SJCRH30 (cell line): Measurements from ENCODE around the gene ABCA13. TPM values are rescaled to one million over a fixed set of nuclear protein-coding genes. Genes with fewer than 3 reads are reported as not detected.

ENCODE experiments used
- DNase-seq, 2 experiments: peaks; one replicate each; pipeline ENCODE4 v3.0.0-alpha.2; 2015 to 2020
- H3K27ac ChIP-seq: fragments of 250-450 bp; sonication (Bioruptor Pico); 2 replicates; pipeline ENCODE4 v1.5.1; 2020; ENCODE audit warnings: mild to moderate bottlenecking, moderate library complexity
- H3K27me3 ChIP-seq: fragments of 250-450 bp; sonication (Bioruptor Pico); 2 replicates; pipeline ENCODE4 v1.5.1; 2020; ENCODE audit warnings: mild to moderate bottlenecking, moderate library complexity
- H3K36me3 ChIP-seq: fragments of 250-450 bp; sonication (Bioruptor Pico); 2 replicates; pipeline ENCODE4 v1.5.1; 2020; ENCODE audit warnings: mild to moderate bottlenecking, moderate library complexity
- H3K4me1 ChIP-seq: fragments of 250-450 bp; sonication (Bioruptor Pico); 2 replicates; pipeline ENCODE4 v1.5.1; 2020; ENCODE audit warnings: mild to moderate bottlenecking, moderate library complexity
- H3K4me3 ChIP-seq: fragments of 250-450 bp; sonication (Bioruptor Pico); 2 replicates; pipeline ENCODE4 v1.5.1; 2020; ENCODE audit warnings: mild to moderate bottlenecking, moderate library complexity
- H3K9me3 ChIP-seq: fragments of 250-450 bp; sonication (Bioruptor Pico); replicated peaks from 2 replicates; pipeline ENCODE4 v1.5.1; 2020; ENCODE audit warnings: mild to moderate bottlenecking, moderate library complexity
- total RNA-seq: library from RNA; depleted of rRNA; stranded (reverse); fragments of >200 nt; shearing (Covaris generic); gene quantifications from 2 replicates; pipeline ENCODE4 v1.2.3, GENCODE V29; 2014

The ABCA13 gene
- total RNA-seq, 1 experiment from 2014 or later = not detected

GRCh38 chr7:48154792-48155413 lies 16.4 kb upstream of the ABCA13 start:
- DNase-seq = peak; percentile 32 to 57
- Histone ChIP-seq H3K36me3 (no peaks in the 10 kb centered on the region), H3K27ac (no peak overlapping the region), H3K4me3 (no peak overlapping the region), H3K4me1 (no peaks in the 10 kb centered on the region), H3K27me3 (peaks cover 16% of the 10 kb centered on the region), H3K9me3 (no peaks in the 10 kb centered on the region)

DNA sequence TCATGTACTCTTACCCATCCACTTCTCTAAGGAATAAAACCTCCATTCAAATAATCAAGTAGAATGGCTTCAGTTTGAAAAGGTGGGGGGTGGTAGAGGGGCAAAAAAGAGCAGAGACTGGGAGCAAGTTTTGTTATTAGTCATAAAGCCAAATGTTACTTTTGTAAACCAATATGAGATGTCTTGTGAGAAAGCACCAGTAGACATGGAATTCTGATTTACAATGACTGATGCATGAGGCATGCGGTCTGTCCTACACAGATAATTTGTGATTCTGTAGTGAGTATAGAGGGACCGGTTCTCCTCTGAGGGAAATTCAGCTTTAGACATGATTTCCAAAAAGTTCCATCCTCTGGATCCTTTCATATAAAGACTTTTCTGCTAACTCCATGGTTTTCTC lies 12.9 kb upstream of the ABCA13 start:
- Histone ChIP-seq H3K27me3 (peaks cover 16% of the 10 kb centered on the region), H3K27ac (no peak overlapping the region), H3K4me1 (no peaks in the 10 kb centered on the region), H3K4me3 (no peak overlapping the region), H3K36me3 (no peaks in the 10 kb centered on the region), H3K9me3 (no peaks in the 10 kb centered on the region)
- no peak for DNase-seq

GRCh38 chr7:48161407-48162125 lies 9.7 kb upstream of the ABCA13 start:
- Histone ChIP-seq H3K27ac (no peak overlapping the region), H3K27me3 (peaks cover 16% of the 10 kb centered on the region), H3K4me1 (no peaks in the 10 kb centered on the region), H3K4me3 (no peak overlapping the region), H3K9me3 (no peaks in the 10 kb centered on the region), H3K36me3 (no peaks in the 10 kb centered on the region)
- DNase-seq = no peak

GRCh38 chr7:48165157-48165556 lies 6.1 kb upstream of the ABCA13 start:
- no peaks in the 10 kb centered on the region for H3K4me1 ChIP-seq
- no peaks in the 10 kb centered on the region; the same call in 1 of the 2 replicates for H3K9me3 ChIP-seq
- H3K27me3 ChIP-seq = no peaks in the 10 kb centered on the region; the same call in 1 of the 2 replicates
- H3K27ac ChIP-seq = no peak overlapping the region
- no peak overlapping the region for H3K4me3 ChIP-seq
- no peak for DNase-seq
- H3K36me3 ChIP-seq = no peaks in the 10 kb centered on the region

GRCh38 chr7:48168159-48168558 lies 3.1 kb upstream of the ABCA13 start:
- no peaks in the 10 kb centered on the region for H3K36me3 ChIP-seq
- no peaks in the 10 kb centered on the region for H3K4me1 ChIP-seq
- H3K27me3 ChIP-seq = no peaks in the 10 kb centered on the region
- no peaks in the 10 kb centered on the region; the same call in 1 of the 2 replicates for H3K9me3 ChIP-seq
- no peak for DNase-seq
- H3K4me3 ChIP-seq = no peak overlapping the region
- H3K27ac ChIP-seq = no peak overlapping the region

DNA sequence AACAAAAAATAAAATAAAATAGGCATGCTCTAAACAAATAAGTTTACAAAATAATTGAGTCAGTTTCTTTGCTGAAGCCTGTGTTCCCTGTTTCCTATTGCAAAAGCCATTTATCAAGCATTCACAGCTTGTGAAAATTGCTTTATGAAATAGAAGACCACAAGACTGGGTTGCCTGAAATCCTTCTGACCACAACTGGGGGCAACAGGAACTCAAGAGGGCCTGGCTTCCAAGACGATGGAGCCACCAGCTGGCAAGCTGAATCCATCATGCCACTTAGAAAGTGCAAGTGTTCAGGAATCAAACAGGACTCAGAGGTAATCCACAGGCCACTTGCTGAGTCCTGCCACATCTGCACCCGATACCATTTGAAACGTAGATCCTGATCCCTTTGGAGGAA lies 752 bp upstream of the ABCA13 start:
- no peak overlapping the region for H3K27ac ChIP-seq
- no peaks in the 10 kb centered on the region for H3K4me1 ChIP-seq
- no peaks in the 10 kb centered on the region for H3K27me3 ChIP-seq
- no peaks in the 10 kb centered on the region for H3K36me3 ChIP-seq
- peak in 1 of 2 experiments; percentile 6 for DNase-seq
- no peak overlapping the region for H3K4me3 ChIP-seq
- H3K9me3 ChIP-seq = no peaks in the 10 kb centered on the region; the same call in 1 of the 2 replicates

- Histone ChIP-seq H3K4me1 (no peaks in the 10 kb centered on the region), H3K9me3 (no peaks in the 10 kb centered on the region), H3K4me3 (no peak overlapping the region), H3K36me3 (no peaks in the 10 kb centered on the region), H3K27ac (no peak overlapping the region), H3K27me3 (no peaks in the 10 kb centered on the region; the same call in 1 of the 2 replicates)
- no peak for DNase-seq
Measured at GRCh38 chr7:48173313-48173712, 2.1 kb downstream of the ABCA13 start.

GRCh38 chr7:48173756-48174382 lies 2.6 kb downstream of the ABCA13 start:
- Histone ChIP-seq H3K4me1 (no peaks in the 10 kb centered on the region), H3K27me3 (no peaks in the 10 kb centered on the region; the same call in 1 of the 2 replicates), H3K4me3 (no peak overlapping the region), H3K36me3 (no peaks in the 10 kb centered on the region), H3K9me3 (no peaks in the 10 kb centered on the region), H3K27ac (no peak overlapping the region)
- DNase-seq = no peak

DNA sequence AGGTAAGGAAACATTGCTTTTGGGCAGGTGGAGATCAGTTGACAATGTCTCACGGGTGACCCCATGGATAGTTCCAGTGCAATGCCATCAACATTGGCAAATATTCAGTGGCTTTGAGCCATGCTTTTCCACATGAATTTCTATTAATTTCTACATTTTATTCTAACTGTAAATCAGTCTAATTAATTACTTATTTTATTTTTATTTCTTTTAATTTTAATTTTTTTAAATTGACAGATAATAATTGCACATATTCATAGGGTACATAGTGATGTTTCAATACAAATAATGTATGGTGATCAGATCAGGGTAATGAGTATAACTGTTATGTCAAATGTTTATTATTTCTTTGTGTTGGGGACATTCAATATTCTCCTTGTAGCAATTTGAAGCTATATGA lies 3.8 kb downstream of the ABCA13 start:
- Histone ChIP-seq H3K27me3 (no peaks in the 10 kb centered on the region; the same call in 1 of the 2 replicates), H3K36me3 (no peaks in the 10 kb centered on the region), H3K27ac (no peak overlapping the region), H3K9me3 (no peaks in the 10 kb centered on the region), H3K4me1 (no peaks in the 10 kb centered on the region), H3K4me3 (no peak overlapping the region)
- no peak for DNase-seq

DNA sequence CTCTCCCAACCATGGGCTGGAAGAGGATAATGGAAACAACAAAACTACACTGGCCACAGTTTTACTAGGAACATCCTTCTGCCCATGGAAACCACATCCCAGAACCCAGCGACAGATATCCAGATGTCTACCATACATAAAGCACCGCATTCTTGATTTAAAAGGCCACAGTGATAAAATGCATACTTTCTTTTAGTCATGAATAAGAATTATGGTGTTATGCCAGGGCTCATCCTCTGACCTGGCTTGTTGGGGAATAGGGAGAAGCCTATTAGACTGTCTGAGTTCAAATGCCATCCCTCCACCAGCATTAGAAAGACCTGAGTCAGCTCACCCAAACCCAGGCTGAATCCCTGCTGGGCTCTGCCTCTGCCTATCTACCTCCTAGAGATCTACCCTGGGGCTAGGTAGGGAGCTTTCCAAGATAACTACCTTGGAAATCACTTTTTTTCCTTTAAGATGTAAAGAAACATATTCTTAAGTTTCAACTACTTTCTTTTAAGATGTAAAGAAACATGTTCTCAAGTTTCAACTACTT lies 5.2 kb downstream of the ABCA13 start:
- H3K4me1 ChIP-seq = no peaks in the 10 kb centered on the region
- H3K27me3 ChIP-seq = no peaks in the 10 kb centered on the region; the same call in 1 of the 2 replicates
- DNase-seq = no peak
- H3K4me3 ChIP-seq = no peak overlapping the region
- H3K27ac ChIP-seq = no peak overlapping the region
- H3K9me3 ChIP-seq = no peaks in the 10 kb centered on the region
- no peaks in the 10 kb centered on the region for H3K36me3 ChIP-seq

GRCh38 chr7:48177271-48177670 lies 6.0 kb downstream of the ABCA13 start:
- Histone ChIP-seq H3K4me1 (no peaks in the 10 kb centered on the region), H3K4me3 (no peak overlapping the region), H3K27ac (no peak overlapping the region), H3K9me3 (no peaks in the 10 kb centered on the region), H3K27me3 (no peaks in the 10 kb centered on the region; the same call in 1 of the 2 replicates), H3K36me3 (no peaks in the 10 kb centered on the region)
- no peak for DNase-seq

GRCh38 chr7:48179496-48180030 lies 8.3 kb downstream of the ABCA13 start:
- Histone ChIP-seq H3K4me3 (no peak overlapping the region), H3K27me3 (no peaks in the 10 kb centered on the region; the same call in 1 of the 2 replicates), H3K36me3 (no peaks in the 10 kb centered on the region), H3K9me3 (no peaks in the 10 kb centered on the region), H3K4me1 (peaks cover 9% of the 10 kb centered on the region), H3K27ac (no peak overlapping the region)
- DNase-seq = no peak

DNA sequence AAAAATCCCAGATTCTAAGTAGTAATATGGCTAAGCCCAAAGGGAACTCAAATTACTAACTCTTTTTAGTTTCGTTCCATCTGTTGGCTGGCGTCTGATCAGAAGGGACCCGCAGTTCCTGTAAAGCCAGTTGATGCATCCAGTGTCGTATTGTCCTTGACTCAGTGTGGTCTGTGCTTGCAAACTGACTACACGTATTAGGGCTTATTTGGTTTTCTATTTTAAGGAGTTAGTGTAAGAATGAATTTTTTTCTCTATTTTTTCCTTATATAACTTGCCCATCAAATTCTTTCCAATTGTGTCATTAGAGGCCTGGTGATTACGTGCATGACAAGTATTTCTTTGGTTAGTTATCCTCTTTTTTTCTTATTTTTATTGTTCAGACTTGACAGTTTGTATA lies 9.7 kb downstream of the ABCA13 start:
- H3K4me3 ChIP-seq = no peak overlapping the region
- peaks cover 9% of the 10 kb centered on the region for H3K4me1 ChIP-seq
- no peak overlapping the region for H3K27ac ChIP-seq
- no peaks in the 10 kb centered on the region for H3K9me3 ChIP-seq
- no peaks in the 10 kb centered on the region for H3K36me3 ChIP-seq
- no peaks in the 10 kb centered on the region; the same call in 1 of the 2 replicates for H3K27me3 ChIP-seq
- no peak for DNase-seq

DNA sequence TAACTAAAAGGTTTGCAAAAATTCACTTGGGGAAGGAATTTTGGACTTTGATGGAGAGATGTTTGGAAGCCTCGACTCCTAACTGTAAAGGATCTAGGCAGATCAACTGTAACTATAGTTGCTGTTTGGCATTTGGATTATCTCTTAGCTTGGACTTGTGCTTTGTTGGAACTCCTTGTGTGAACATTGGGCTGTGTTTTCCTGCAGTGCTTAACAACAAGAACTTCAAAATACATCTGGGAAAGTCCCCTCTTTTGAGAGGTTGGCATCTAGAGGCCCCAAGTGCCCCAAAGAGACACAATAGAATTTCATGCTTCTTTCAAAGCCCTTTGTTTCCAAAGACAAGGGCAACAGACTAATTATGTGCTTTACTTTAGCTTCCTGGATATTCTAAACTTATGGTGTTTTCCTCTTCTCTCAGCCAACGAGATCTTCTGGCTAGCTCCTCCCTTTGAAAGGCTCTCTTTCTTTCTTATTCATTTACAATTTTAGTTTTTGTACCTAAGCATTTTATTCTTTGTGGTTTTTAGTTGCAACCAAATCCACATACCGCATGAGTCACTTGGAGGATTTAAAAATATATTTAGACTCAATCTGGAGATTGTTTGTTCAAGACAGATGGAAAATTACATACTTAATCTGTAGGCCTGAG lies 11.6 kb downstream of the ABCA13 start:
- Histone ChIP-seq H3K9me3 (no peaks in the 10 kb centered on the region), H3K27me3 (no peaks in the 10 kb centered on the region; the same call in 1 of the 2 replicates), H3K4me1 (peaks cover 9% of the 10 kb centered on the region), H3K4me3 (no peak overlapping the region), H3K27ac (no peak overlapping the region), H3K36me3 (no peaks in the 10 kb centered on the region)
- DNase-seq = no peak
